IMR-90 (cell line): ENCODE results near the gene CDK2AP2.

Experiments
- CEBPB ChIP-seq: IDR thresholded peaks from 2 replicates; pipeline ENCODE4 v1.6.1; 2012; ENCODE audit warnings: low read depth, low read length, improper control_type of control experiment
- POLR2A ChIP-seq: IDR thresholded peaks from 2 replicates; pipeline ENCODE4 v1.6.1; 2012; ENCODE audit warnings: mild to moderate bottlenecking, low read depth, low read length
- TF ChIP-seq, protein P1 (sequence below): conservative IDR thresholded peaks from 2 replicates; pipeline ENCODE4 v1.5.1; 2012; ENCODE audit warnings: mild to moderate bottlenecking, low read depth, low read length, improper control_type of control experiment

DNA sequence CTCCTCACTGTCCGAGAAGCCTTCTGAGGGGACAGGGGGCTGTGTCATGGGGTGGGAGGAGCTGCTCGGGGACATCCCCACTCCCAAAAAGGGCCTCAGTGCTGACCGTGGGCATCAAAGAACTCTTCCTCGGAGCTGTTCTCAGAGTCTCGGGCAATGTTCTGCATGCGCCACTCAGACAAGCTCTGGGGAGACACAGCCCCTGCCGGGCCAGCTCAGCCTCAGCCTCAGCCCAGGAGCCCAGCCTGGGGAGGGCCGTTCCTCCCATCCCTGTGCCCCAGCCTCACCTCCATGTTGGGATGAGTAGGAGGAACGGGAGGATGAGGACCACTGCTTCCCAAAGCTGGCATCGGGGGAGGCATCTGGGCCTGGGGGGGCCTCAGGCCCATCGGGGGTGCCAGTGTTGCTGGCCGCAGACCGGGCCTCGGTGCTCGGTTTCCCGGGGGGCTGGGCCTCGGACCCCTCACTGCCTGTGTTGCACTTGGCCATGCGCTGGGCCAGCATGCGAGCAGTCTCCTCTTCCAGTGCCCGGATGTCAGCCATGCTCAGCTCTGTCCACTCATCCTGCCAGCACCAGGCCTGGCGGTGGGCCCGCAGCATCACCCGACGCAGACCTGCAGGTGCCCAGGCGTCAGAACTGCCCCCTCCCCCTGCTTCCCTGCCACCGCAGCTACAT lies 8.0 kb downstream of the CDK2AP2 start:
- TF ChIP-seq CEBPB, result no peak
- no peak for TF ChIP-seq POLR2A
- TF ChIP-seq, protein P1, sequence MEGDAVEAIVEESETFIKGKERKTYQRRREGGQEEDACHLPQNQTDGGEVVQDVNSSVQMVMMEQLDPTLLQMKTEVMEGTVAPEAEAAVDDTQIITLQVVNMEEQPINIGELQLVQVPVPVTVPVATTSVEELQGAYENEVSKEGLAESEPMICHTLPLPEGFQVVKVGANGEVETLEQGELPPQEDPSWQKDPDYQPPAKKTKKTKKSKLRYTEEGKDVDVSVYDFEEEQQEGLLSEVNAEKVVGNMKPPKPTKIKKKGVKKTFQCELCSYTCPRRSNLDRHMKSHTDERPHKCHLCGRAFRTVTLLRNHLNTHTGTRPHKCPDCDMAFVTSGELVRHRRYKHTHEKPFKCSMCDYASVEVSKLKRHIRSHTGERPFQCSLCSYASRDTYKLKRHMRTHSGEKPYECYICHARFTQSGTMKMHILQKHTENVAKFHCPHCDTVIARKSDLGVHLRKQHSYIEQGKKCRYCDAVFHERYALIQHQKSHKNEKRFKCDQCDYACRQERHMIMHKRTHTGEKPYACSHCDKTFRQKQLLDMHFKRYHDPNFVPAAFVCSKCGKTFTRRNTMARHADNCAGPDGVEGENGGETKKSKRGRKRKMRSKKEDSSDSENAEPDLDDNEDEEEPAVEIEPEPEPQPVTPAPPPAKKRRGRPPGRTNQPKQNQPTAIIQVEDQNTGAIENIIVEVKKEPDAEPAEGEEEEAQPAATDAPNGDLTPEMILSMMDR, result no peak
